C4-2B (cell line): ENCODE measurements around the gene LAYN.

Experiments used
- H3K27ac ChIP-seq: fragments of 450-650 bp; 2 replicates; pipeline ENCODE4 v1.5.1; 2017
- CTCF ChIP-seq: fragments of 450-650 bp; conservative IDR thresholded peaks from 2 replicates; pipeline ENCODE4 v1.5.1; 2017; ENCODE audit warnings: mild to moderate bottlenecking
- ZFX ChIP-seq: fragments of 450-650 bp; IDR thresholded peaks from 2 replicates; pipeline ENCODE4 v1.6.1; 2017

Gene LAYN

DNA sequence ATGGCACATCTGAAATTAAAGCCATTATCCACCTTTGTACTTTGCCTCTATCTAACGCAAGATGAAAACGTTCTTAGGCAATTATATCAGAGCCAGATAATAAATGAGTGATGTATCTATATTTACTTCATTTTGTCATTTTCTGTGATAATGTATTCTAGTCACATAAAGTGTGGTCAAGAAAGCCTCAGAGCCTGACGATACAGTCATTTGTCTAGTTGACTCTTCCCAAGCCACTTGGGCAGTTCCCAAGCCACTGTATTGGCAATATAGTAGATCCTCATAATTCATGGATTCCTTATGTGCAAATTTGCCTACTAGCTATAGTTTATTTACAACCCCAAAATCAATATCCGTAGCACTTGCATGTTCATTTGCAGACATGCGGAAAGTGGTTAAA lies 18.1 kb upstream of the LAYN start:
- TF ChIP-seq CTCF, result no peak
- no peak for TF ChIP-seq ZFX
- no peak overlapping the region for H3K27ac ChIP-seq

DNA sequence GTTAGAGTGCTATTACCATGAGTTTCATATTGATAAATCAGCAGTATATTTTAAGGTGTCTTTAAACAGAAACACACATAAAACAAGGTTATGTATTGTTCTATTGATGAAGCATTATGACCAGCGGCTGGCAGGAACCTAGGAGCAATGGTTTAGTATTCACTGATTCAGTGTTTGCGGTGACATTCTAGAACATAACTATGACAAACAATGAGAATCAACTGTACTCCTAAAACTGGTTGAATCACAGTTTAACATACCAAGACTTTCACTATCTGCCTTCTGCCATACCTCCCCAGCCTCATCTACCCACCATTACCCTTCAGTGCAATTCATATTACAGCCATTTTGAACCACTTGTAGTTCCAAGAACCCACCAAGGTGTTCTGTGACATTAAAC lies 17.2 kb upstream of the LAYN start:
- TF ChIP-seq CTCF, result no peak
- TF ChIP-seq ZFX, result no peak
- H3K27ac ChIP-seq, result no peak overlapping the region

DNA sequence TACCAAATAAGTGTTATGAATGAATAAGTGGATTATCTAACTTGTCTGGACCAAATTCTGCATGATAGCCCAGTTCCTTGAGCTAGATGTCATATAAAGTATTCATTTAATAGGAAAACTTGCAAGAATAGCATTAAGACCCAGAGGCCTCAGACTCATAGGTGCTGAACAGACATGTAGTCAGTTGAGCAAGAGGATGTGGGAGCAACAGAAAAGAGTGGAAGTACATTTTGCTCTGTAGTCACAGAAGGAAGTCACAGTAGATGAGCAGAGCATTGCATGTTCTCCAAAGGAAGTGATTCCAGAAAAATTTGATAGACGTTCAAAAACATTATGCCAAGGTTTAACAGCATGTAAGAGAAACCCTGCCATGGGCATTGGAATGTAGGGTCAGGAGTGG lies 16.5 kb upstream of the LAYN start:
- H3K27ac ChIP-seq, result no peak overlapping the region
- TF ChIP-seq CTCF, result no peak
- TF ChIP-seq ZFX, result no peak

- TF ChIP-seq CTCF (no peak), ZFX (no peak)
- H3K27ac ChIP-seq, result no peak overlapping the region
Measured at GRCh38 chr11:111525456-111525855, 15.1 kb upstream of the LAYN start.

GRCh38 chr11:111526501-111526900 lies 14.0 kb upstream of the LAYN start:
- no peak for TF ChIP-seq CTCF
- no peak for TF ChIP-seq ZFX
- no peak overlapping the region for H3K27ac ChIP-seq

DNA sequence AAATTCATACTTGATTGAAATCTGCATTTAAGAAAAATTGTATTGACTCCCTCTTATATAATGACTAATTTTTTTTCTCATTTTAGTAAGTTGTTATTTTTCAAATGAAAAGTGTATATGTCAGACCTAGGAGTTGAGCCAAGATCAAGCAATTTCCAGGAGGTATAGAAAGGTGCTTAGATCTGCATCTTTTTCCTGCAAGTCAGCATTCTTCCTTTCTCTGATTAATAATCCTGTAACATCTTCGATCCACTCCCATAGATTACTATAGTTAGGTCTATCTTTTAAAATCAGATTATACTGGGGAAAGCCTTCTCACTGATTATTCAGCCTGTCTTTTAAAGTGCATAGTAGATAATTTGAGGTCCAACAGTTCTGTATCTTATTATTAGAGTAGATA lies 13.2 kb upstream of the LAYN start:
- H3K27ac ChIP-seq, result no peak overlapping the region
- no peak for TF ChIP-seq CTCF
- no peak for TF ChIP-seq ZFX

- peak; percentile 23 for TF ChIP-seq CTCF
- TF ChIP-seq ZFX, result no peak
Measured at GRCh38 chr11:111528557-111528956, 12.0 kb upstream of the LAYN start.

More at GRCh38 chr11:111528557-111528956, 12.0 kb upstream of the LAYN start:
- H3K27ac ChIP-seq, result no peak overlapping the region
